ENCODE data around the gene PPFIA3.

Gene PPFIA3

GRCh38 chr19:49150944-49151243 lies 31.6 kb downstream of the PPFIA3 start:
- no peak for DNase-seq (ENCODE audit: low read depth in 2 of 2)
- no peak for TF ChIP-seq CTCF (IDR thresholded peaks at IDR 0.05; ENCODE audit: low read depth, low read length)
- H3K4me3 ChIP-seq (replicated peaks in 1 of 2; ENCODE audit: low read depth in 2 of 2, low read length in 2 of 2), result peak overlapping the region; percentile 57 to 89

DNA sequence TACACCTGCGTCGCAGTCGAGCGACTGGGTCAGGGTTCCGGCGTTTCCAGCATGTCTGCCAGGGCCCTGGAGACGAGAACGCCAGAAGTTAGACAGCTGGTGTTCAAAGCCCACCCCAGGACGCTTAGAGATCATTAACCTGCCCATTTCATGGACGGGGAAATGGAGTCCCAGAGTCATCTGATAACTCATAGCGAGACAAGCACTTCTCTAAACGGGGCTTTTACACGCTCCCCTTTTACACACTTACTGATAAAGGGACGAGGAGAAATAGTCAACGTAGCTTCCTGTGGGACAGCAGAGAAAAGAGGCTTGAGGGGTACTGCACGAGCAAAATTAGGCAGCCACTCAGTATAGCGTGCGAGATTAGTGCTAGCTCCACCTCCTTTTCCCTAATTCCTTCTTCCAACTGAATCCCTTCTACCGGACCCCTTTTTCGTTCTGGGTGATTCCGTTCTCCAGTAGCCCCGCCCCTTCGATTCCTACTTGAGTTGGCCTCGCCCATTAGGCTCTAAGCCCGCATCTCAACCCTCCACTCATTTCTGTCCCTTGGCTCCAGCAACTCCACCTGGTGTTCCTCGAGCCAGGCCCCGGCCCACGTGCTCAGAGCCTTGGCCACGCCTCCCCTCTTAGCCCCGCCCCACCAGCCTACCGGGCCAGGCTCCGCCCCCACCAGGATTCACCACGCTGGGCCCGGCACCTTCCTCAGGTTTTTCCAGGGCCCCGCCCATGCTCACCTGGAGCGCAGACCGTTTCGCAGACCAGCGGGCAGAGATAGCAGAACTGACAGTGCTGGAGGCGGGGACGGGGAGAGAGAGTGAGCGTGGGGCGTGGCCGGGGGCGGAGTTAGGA lies 32.1 kb downstream of the PPFIA3 start:
- peak overlapping the region in 1 of 2 donors; percentile 57 for H3K4me3 ChIP-seq (replicated peaks in 1 of 2; ENCODE audit: low read depth in 2 of 2, low read length in 2 of 2)
- no peak for TF ChIP-seq CTCF (IDR thresholded peaks at IDR 0.05; ENCODE audit: low read depth, low read length)
- peak; percentile 36 to 43 for DNase-seq (ENCODE audit: low read depth in 2 of 2)

DNA sequence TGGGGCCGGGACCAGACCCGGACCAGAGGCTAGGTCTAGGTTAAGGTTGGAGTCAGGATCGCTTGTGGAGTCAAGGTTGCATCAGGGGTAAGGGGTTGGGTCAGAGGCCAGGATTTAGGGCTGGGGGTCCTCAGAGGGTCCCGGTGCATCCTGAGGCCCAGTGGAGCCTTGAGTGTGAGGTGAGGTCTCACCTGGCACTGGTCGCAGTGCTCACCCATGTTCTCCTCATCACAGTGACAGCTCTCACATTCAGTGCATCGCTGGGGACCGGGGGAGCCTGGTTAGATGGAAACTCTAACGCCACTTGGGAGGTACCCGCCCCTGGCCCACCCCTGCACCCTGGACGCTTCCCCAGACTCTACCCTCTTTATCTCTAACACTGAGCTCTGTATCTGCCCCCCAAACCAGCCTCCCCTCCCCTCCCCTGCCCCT lies 32.8 kb downstream of the PPFIA3 start:
- DNase-seq (ENCODE audit: low read depth in 2 of 2), result no peak
- H3K4me3 ChIP-seq (replicated peaks in 1 of 2; ENCODE audit: low read depth in 2 of 2, low read length in 2 of 2), result no peak overlapping the region
- no peak for TF ChIP-seq CTCF (IDR thresholded peaks at IDR 0.05; ENCODE audit: low read depth, low read length)

- no peak overlapping the region for H3K4me3 ChIP-seq (replicated peaks in 1 of 2; ENCODE audit: low read depth in 2 of 2, low read length in 2 of 2)
- no peak for TF ChIP-seq CTCF (IDR thresholded peaks at IDR 0.05; ENCODE audit: low read depth, low read length)
- DNase-seq (ENCODE audit: low read depth in 2 of 2), result no peak
These were observed 33.9 kb downstream of the PPFIA3 start for GRCh38 chr19:49153167-49153809.

DNA sequence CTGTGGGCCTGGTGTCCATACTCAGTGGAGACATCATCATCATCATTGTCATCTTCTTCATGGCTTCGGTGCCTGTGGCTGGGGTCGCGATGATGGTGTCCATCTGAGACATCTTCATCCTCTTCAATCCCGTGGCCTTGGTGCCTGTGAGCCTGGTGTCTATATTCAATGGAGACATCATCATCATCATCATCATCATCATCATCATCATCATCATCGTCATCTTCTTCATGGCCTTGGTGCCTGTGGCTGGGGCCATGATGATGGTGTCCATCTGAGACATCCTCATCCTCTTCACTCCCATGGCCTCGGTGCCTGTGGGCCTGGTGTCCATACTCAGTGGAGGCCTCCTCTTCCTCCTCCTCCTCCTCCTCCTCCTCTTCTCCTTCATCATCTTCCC lies 34.9 kb downstream of the PPFIA3 start:
- H3K4me3 ChIP-seq (replicated peaks in 1 of 2; ENCODE audit: low read depth in 2 of 2, low read length in 2 of 2), result no peak overlapping the region
- TF ChIP-seq CTCF (IDR thresholded peaks at IDR 0.05; ENCODE audit: low read depth, low read length), result no peak
- DNase-seq (ENCODE audit: low read depth in 2 of 2), result no peak

GRCh38 chr19:49155005-49155819 lies 35.9 kb downstream of the PPFIA3 start, which contains the start of gene HRC:
Gene HRC, minus strand, starts transcription at chr19:49155396. Its CDS starts 159 bp downstream, at chr19:49155237.
- TF ChIP-seq CTCF (IDR thresholded peaks at IDR 0.05; ENCODE audit: low read depth, low read length), result no peak
- DNase-seq (ENCODE audit: low read depth in 2 of 2), result no peak

More at GRCh38 chr19:49155005-49155819, 35.9 kb downstream of the PPFIA3 start, which contains the start of gene HRC:
- no peak within 1 kb of the TSS for H3K4me3 ChIP-seq (replicated peaks in 1 of 2; ENCODE audit: low read depth in 2 of 2, low read length in 2 of 2)
